Myocyte (in vitro differentiated cells): ENCODE results near the gene LBX1. TPM values are rescaled to one million over a fixed set of nuclear protein-coding genes. Genes with fewer than 3 reads are reported as not detected.
"Not testable (repeated sequence)": the region's sequence is repeated elsewhere in the genome, so short reads cannot be mapped to it uniquely, and the experiment has no call there.

Source experiments
- DNase-seq: peaks from one replicate; pipeline ENCODE4 v3.0.0-alpha.2; 2012; ENCODE audit warnings: low read depth
- total RNA-seq: library from RNA; depleted of rRNA; stranded (reverse); fragments of >200 nt; gene quantifications from 2 replicates; pipeline ENCODE4 v1.2.3, GENCODE V29; 2014

Gene LBX1
- total RNA-seq, 1 donor from 2014 or later: 11.7 TPM

- DNase-seq: no peak
These were observed 13.7 kb downstream of the LBX1 start for GRCh38 chr10:101215397-101216206.

- DNase-seq: peak; percentile 71
These were observed 14.5 kb downstream of the LBX1 start for GRCh38 chr10:101214446-101215396.

- no peak for DNase-seq
These were observed 20.7 kb downstream of the LBX1 start for GRCh38 chr10:101208543-101208942.

- peak; percentile 65 for DNase-seq
These were observed 22.2 kb downstream of the LBX1 start for GRCh38 chr10:101207026-101207425.

GRCh38 chr10:101202667-101203066, 26.6 kb downstream of the LBX1 start:
- not testable (repeated sequence) for DNase-seq

GRCh38 chr10:101198326-101198977, 30.8 kb downstream of the LBX1 start:
- not testable (repeated sequence) for DNase-seq

- no peak for DNase-seq
These were observed 33.3 kb downstream of the LBX1 start for GRCh38 chr10:101195921-101196320.

GRCh38 chr10:101189461-101190401, 39.5 kb downstream of the LBX1 start:
- no peak for DNase-seq

- DNase-seq: no peak
These were observed 40.3 kb downstream of the LBX1 start for GRCh38 chr10:101188942-101189341.

- DNase-seq: no peak
These were observed 45.6 kb downstream of the LBX1 start for GRCh38 chr10:101183458-101184183.

GRCh38 chr10:101182936-101183335, 46.3 kb downstream of the LBX1 start:
- no peak for DNase-seq

Other genes starting within 250 kb of the LBX1 start
- 65.6 and 70.2 TPM in 2 replicates for gene MRPL43, start 242.0 kb downstream of the LBX1 start, total RNA-seq
- 5.1 and 5.8 TPM in 2 replicates for gene TWNK, start 241.9 kb downstream of the LBX1 start, total RNA-seq
- 134 and 204 TPM in 2 replicates for gene LZTS2, start 229.7 kb downstream of the LBX1 start, total RNA-seq
- gene PDZD7, start 198.3 kb downstream of the LBX1 start, total RNA-seq: 0.16 and 1.9 TPM in 2 replicates
- gene SFXN3, start 198.2 kb downstream of the LBX1 start, total RNA-seq: 103 and 122 TPM in 2 replicates
- 34.7 and 37.5 TPM in 2 replicates for gene KAZALD1, start 167.5 kb downstream of the LBX1 start, total RNA-seq
- not detected in 2 replicates for gene TLX1, start 98.2 kb downstream of the LBX1 start, total RNA-seq
- 12.3 and 16.7 TPM in 2 replicates for gene BTRC, start 124.7 kb upstream of the LBX1 start, total RNA-seq